Cardiac muscle cell (in vitro differentiated cells and primary cell): ENCODE data around the gene DLG2. TPM values are rescaled to one million over a fixed set of nuclear protein-coding genes. Genes with fewer than 3 reads are reported as not detected.

Experiments used
- DNase-seq, 2 donors: peaks; one replicate each; pipeline versions ENCODE4 v3.0.0 to v3.0.0-alpha.2; 2010 to 2017; ENCODE audit warnings: low read depth in 1 of 2, low spot score in 1 of 2
- H3K27ac ChIP-seq: fragments of 200-600 bp; sonication (generic); 2 replicates; pipeline ENCODE4 v1.5.1; 2016
- H3K27me3 ChIP-seq: fragments of 200-600 bp; sonication (generic); 2 replicates; pipeline ENCODE4 v1.6.0; 2016; ENCODE audit warnings: control low read depth
- H3K36me3 ChIP-seq: fragments of 200-600 bp; sonication (generic); 2 replicates; pipeline ENCODE4 v1.5.1; 2016; ENCODE audit warnings: control low read depth
- H3K4me1 ChIP-seq: fragments of 200-600 bp; sonication (generic); 2 replicates; pipeline ENCODE4 v1.8.1; 2017; ENCODE audit warnings: low read depth, mild to moderate bottlenecking, mixed run types
- H3K4me3 ChIP-seq: fragments of 200-600 bp; sonication (generic); 2 replicates; pipeline ENCODE4 v1.5.1; 2016; ENCODE audit warnings: mild to moderate bottlenecking
- H3K9me3 ChIP-seq: fragments of 200-600 bp; sonication (generic); 2 replicates; pipeline ENCODE4 v1.5.1; 2017; ENCODE audit warnings: low read depth, mild to moderate bottlenecking, control low read depth
- CTCF ChIP-seq: IDR thresholded peaks from 2 replicates; pipeline ENCODE4 v1.5.1; 2012; ENCODE audit warnings: low read depth, mild to moderate bottlenecking, low read length
- polyA plus RNA-seq: library from polyadenylated mRNA; unstranded; fragments of >200 nt; fragmentation: Nextera tagmentation; extraction: Ambion mirVana; gene quantifications from 2 replicates; pipeline ENCODE4 v1.2.1, GENCODE V29; 2016
- total RNA-seq: library from RNA; depleted of rRNA; stranded (reverse); fragments of >200 nt; gene quantifications from 2 replicates; pipeline ENCODE4 v1.2.3, GENCODE V29; 2016

The DLG2 gene
- total and polyA plus RNA-seq, 2 experiments from 2014 or later = 3.5 to 15.9 TPM

GRCh38 chr11:84573868-84574267 lies 1053.3 kb downstream of the DLG2 start:
- no peak for TF ChIP-seq CTCF
- no peaks in the 10 kb centered on the region for H3K9me3 ChIP-seq
- H3K36me3 ChIP-seq = no peaks in the 10 kb centered on the region
- no peak for DNase-seq
- H3K27ac ChIP-seq = no peak overlapping the region
- no peak overlapping the region for H3K4me3 ChIP-seq
- H3K27me3 ChIP-seq = no peaks in the 10 kb centered on the region
- H3K4me1 ChIP-seq = no peaks in the 10 kb centered on the region

- TF ChIP-seq CTCF = no peak
- no peak for DNase-seq
- no peak overlapping the region for H3K4me3 ChIP-seq
Observed at GRCh38 chr11:84566671-84567070, 1060.5 kb downstream of the DLG2 start.

GRCh38 chr11:84564867-84565184 lies 1062.3 kb downstream of the DLG2 start:
- no peaks in the 10 kb centered on the region for H3K9me3 ChIP-seq
- no peak for DNase-seq
- H3K27me3 ChIP-seq = no peaks in the 10 kb centered on the region
- no peaks in the 10 kb centered on the region for H3K4me1 ChIP-seq
- no peak for TF ChIP-seq CTCF
- no peak overlapping the region for H3K4me3 ChIP-seq
- H3K27ac ChIP-seq = no peak overlapping the region
- no peaks in the 10 kb centered on the region for H3K36me3 ChIP-seq

More at GRCh38 chr11:84566671-84567070, 1060.5 kb downstream of the DLG2 start:
- H3K27ac ChIP-seq = no peak overlapping the region
- H3K27me3 ChIP-seq = no peaks in the 10 kb centered on the region
- no peaks in the 10 kb centered on the region for H3K4me1 ChIP-seq
- no peaks in the 10 kb centered on the region for H3K9me3 ChIP-seq
- H3K36me3 ChIP-seq = no peaks in the 10 kb centered on the region

- peak; percentile 43 to 61 for DNase-seq
- Histone ChIP-seq H3K9me3 (no peaks in the 10 kb centered on the region), H3K36me3 (no peaks in the 10 kb centered on the region), H3K4me3 (no peak overlapping the region), H3K27ac (no peak overlapping the region), H3K27me3 (no peaks in the 10 kb centered on the region), H3K4me1 (no peaks in the 10 kb centered on the region)
- TF ChIP-seq CTCF = peak; percentile 82
Observed at GRCh38 chr11:84564180-84564866, 1062.8 kb downstream of the DLG2 start.

- no peak for TF ChIP-seq CTCF
Observed at GRCh38 chr11:84563356-84563755, 1063.8 kb downstream of the DLG2 start.

More at GRCh38 chr11:84563356-84563755, 1063.8 kb downstream of the DLG2 start:
- H3K4me1 ChIP-seq = no peaks in the 10 kb centered on the region
- no peak overlapping the region for H3K4me3 ChIP-seq
- H3K36me3 ChIP-seq = no peaks in the 10 kb centered on the region
- DNase-seq = no peak
- H3K27me3 ChIP-seq = no peaks in the 10 kb centered on the region
- no peaks in the 10 kb centered on the region for H3K9me3 ChIP-seq
- H3K27ac ChIP-seq = no peak overlapping the region
